HepG2 (cell line): ENCODE measurements around the gene STRN4. TPM values are rescaled to one million over a fixed set of nuclear protein-coding genes. Genes with fewer than 3 reads are reported as not detected.

ENCODE experiments used
- FOXO1 ChIP-seq: sonication (generic); formaldehyde crosslinking; IDR thresholded peaks from 2 replicates; pipeline ENCODE4 v1.4.0; 2020; ENCODE audit warnings: missing genetic modification reagents
- KDM2A ChIP-seq: sonication (generic); formaldehyde crosslinking; IDR thresholded peaks from 2 replicates; pipeline ENCODE4 v1.4.0; 2020; ENCODE audit warnings: low read depth, missing genetic modification reagents, borderline replicate concordance
- RORA ChIP-seq: sonication (generic); formaldehyde crosslinking; IDR thresholded peaks from 2 replicates; pipeline ENCODE4 v1.5.0; 2020; ENCODE audit warnings: mild to moderate bottlenecking, missing genetic modification reagents, moderate library complexity
- SRSF1 ChIP-seq: fragments of 200-400 bp; formaldehyde crosslinking; optimal IDR thresholded peaks from 2 replicates; pipeline ENCODE3; 2017; ENCODE audit warnings: mild to moderate bottlenecking, low read depth, low read length, moderate library complexity
- SRY ChIP-seq: sonication (generic); formaldehyde crosslinking; IDR thresholded peaks from 2 replicates; pipeline ENCODE4 v1.8.0; 2022; ENCODE audit warnings: mild to moderate bottlenecking, missing genetic modification reagents
- TAF15 ChIP-seq: fragments of 200-400 bp; formaldehyde crosslinking; IDR thresholded peaks from one replicate; pipeline ENCODE4 v1.6.1; 2018; ENCODE audit warnings: mild to moderate bottlenecking, low read depth, low read length; ENCODE audit not compliant: poor library complexity, severe bottlenecking
- WIZ ChIP-seq: sonication (generic); formaldehyde crosslinking; IDR thresholded peaks from 2 replicates; pipeline ENCODE4 v1.5.1; 2020; ENCODE audit warnings: mild to moderate bottlenecking, missing genetic modification reagents
- ZNF350 ChIP-seq: sonication (generic); formaldehyde crosslinking; IDR thresholded peaks from 2 replicates; pipeline ENCODE4 v1.4.0; 2020; ENCODE audit warnings: mild to moderate bottlenecking, low read depth, missing genetic modification reagents, borderline replicate concordance
- ZNF430 ChIP-seq: sonication (generic); formaldehyde crosslinking; IDR thresholded peaks from 2 replicates; pipeline ENCODE4 v1.9.0; 2021; ENCODE audit warnings: mild to moderate bottlenecking, missing genetic modification reagents
- ZNF510 ChIP-seq: sonication (generic); formaldehyde crosslinking; IDR thresholded peaks from 2 replicates; pipeline ENCODE4 v1.4.0; 2020; ENCODE audit warnings: low read depth, mild to moderate bottlenecking, missing genetic modification reagents
- ZNF547 ChIP-seq: sonication (generic); formaldehyde crosslinking; IDR thresholded peaks from 2 replicates; pipeline ENCODE4 v1.5.1; 2020; ENCODE audit warnings: mild to moderate bottlenecking, missing genetic modification reagents
- ZNF569 ChIP-seq: sonication (generic); formaldehyde crosslinking; IDR thresholded peaks from 2 replicates; pipeline ENCODE4 v1.5.0; 2020; ENCODE audit warnings: mild to moderate bottlenecking, missing genetic modification reagents, moderate library complexity, borderline replicate concordance
- ZNF724P ChIP-seq: sonication (generic); formaldehyde crosslinking; IDR thresholded peaks from 2 replicates; pipeline ENCODE4 v1.8.0; 2022; ENCODE audit warnings: missing genetic modification reagents, borderline replicate concordance
- ZNF761 ChIP-seq: sonication (generic); formaldehyde crosslinking; conservative IDR thresholded peaks from 2 replicates; pipeline ENCODE4 v1.4.0; 2020; ENCODE audit warnings: mild to moderate bottlenecking, missing genetic modification reagents
- ZNF782 ChIP-seq: sonication (generic); formaldehyde crosslinking; IDR thresholded peaks from 2 replicates; pipeline ENCODE4 v1.4.0; 2020; ENCODE audit warnings: missing genetic modification reagents, mild to moderate bottlenecking, borderline replicate concordance
- ZZZ3 ChIP-seq: sonication (generic); formaldehyde crosslinking; IDR thresholded peaks from 2 replicates; pipeline ENCODE4 v1.4.0; 2020; ENCODE audit warnings: missing genetic modification reagents, mild to moderate bottlenecking, borderline replicate concordance
- polyA plus RNA-seq, 8 experiments: library from polyadenylated mRNA; depleted of rRNA in 3 of 8; stranded (reverse) in 7 of 8; unstranded in 1 of 8; fragments of >200 nt; fragmentation: Illumina TruSeq in 4 of 8; extraction: Trizol in 4 of 8; gene quantifications; 2 replicates each; pipeline versions ENCODE4 v1.2.1 to v1.2.3, GENCODE V29; 2011 to 2016; ENCODE audit warnings: low read depth in 4 of 8, missing spikeins in 1 of 8, mixed read lengths in 1 of 8; ENCODE audit not compliant: insufficient read depth in 1 of 8
- total RNA-seq, 5 experiments: library from RNA; depleted of rRNA; stranded (reverse); fragments of >200 nt; fragmentation: Illumina TruSeq; extraction: Trizol; gene quantifications; 2 replicates each; pipeline ENCODE4 v1.2.3, GENCODE V29; 2016; ENCODE audit warnings: low read depth in 1 of 5
- TF ChIP-seq, protein P1 (sequence below): sonication (generic); formaldehyde crosslinking; IDR thresholded peaks from 2 replicates; pipeline ENCODE4 v1.9.0; 2022; ENCODE audit warnings: missing genetic modification reagents, mild to moderate bottlenecking, borderline replicate concordance
- TF ChIP-seq, protein P2 (sequence below): sonication (generic); formaldehyde crosslinking; IDR thresholded peaks from 2 replicates; pipeline ENCODE4 v1.5.1; 2020; ENCODE audit warnings: missing genetic modification reagents, mild to moderate bottlenecking, borderline replicate concordance
- TF ChIP-seq, protein P3 (sequence below): sonication (generic); formaldehyde crosslinking; conservative IDR thresholded peaks from 2 replicates; pipeline ENCODE4 v1.8.0; 2022; ENCODE audit warnings: mild to moderate bottlenecking, moderate library complexity, missing genetic modification reagents
- TF ChIP-seq, protein P4 (sequence below): sonication (generic); formaldehyde crosslinking; IDR thresholded peaks from 2 replicates; pipeline ENCODE4 v1.5.0; 2020; ENCODE audit warnings: missing genetic modification reagents

The STRN4 gene
- total and polyA plus RNA-seq, 2 of the 13 experiments (the other 11 are each of a cell fraction or from before 2014, with no cell fraction given): 43.1 to 57.3 TPM

DNA sequence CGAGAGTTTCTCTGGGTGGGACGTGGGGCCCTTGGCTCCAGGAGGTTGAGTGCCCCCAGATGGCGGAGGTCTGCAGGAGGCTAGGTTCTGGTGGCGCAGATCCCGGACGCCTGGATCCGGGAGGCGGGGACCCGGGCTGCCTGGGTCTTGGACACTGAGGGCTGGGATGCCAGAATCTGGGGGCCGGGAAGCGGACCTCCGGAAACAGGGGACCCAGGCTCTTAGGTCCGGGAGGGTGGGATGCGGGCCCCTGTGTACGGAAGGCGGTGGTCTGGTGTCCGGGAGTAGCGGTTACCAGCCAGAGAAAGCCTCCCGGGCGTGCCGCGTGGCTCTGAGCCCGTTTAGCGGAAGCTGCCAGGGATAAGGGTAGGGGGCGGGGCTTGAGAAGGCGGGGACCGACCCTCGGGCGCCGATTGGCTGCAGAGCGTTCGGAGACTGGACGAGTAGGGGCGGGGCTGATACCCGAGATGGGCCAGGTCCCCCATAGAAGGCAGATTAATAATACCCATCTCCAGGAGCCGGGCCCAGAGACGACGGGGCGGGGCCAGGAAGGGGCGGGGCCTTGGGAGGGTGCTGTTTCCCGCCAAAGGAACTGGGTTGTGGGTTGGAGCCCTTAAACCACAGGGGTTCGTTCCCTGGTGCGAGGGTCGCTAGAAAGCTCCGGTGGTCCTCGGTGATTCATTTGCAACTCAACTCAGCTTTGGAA, 42.2 kb upstream of the STRN4 start, which contains the start of gene SLC1A5 (continued):
- TF ChIP-seq FOXO1 (CRISPR knock-in tag) (peak; percentile 54), ZNF782 (CRISPR knock-in tag) (0 out of 2 replicates have a peak, but pooled peaks have one; percentile 58), KDM2A (CRISPR knock-in tag) (peak; percentile 88), ZZZ3 (no peak), ZNF510 (peak; percentile 57; the same call in 1 of the 2 replicates), ZNF350 (CRISPR knock-in tag) (peak; percentile 88; the same call in 1 of the 2 replicates), SRSF1 (peak; percentile 83), ZNF761 (peak; percentile 77; the same call in 1 of the 2 replicates), SRY (CRISPR knock-in tag) (peak; percentile 75; the same call in 1 of the 2 replicates), ZNF724P (CRISPR knock-in tag) (no peak), ZNF430 (peak; percentile 80), ZNF569 (no peak; the same call in 1 of the 2 replicates), WIZ (CRISPR knock-in tag) (no peak), RORA (CRISPR knock-in tag) (no peak), ZNF547 (CRISPR knock-in tag) (no peak), TAF15 (no peak)
- TF ChIP-seq, protein P1, sequence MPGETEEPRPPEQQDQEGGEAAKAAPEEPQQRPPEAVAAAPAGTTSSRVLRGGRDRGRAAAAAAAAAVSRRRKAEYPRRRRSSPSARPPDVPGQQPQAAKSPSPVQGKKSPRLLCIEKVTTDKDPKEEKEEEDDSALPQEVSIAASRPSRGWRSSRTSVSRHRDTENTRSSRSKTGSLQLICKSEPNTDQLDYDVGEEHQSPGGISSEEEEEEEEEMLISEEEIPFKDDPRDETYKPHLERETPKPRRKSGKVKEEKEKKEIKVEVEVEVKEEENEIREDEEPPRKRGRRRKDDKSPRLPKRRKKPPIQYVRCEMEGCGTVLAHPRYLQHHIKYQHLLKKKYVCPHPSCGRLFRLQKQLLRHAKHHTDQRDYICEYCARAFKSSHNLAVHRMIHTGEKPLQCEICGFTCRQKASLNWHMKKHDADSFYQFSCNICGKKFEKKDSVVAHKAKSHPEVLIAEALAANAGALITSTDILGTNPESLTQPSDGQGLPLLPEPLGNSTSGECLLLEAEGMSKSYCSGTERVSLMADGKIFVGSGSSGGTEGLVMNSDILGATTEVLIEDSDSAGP (CRISPR knock-in tag): peak; percentile 65; the same call in 1 of the 2 replicates
- TF ChIP-seq, protein P2, sequence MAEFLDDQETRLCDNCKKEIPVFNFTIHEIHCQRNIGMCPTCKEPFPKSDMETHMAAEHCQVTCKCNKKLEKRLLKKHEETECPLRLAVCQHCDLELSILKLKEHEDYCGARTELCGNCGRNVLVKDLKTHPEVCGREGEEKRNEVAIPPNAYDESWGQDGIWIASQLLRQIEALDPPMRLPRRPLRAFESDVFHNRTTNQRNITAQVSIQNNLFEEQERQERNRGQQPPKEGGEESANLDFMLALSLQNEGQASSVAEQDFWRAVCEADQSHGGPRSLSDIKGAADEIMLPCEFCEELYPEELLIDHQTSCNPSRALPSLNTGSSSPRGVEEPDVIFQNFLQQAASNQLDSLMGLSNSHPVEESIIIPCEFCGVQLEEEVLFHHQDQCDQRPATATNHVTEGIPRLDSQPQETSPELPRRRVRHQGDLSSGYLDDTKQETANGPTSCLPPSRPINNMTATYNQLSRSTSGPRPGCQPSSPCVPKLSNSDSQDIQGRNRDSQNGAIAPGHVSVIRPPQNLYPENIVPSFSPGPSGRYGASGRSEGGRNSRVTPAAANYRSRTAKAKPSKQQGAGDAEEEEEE (CRISPR knock-in tag): no peak
- TF ChIP-seq, protein P3, sequence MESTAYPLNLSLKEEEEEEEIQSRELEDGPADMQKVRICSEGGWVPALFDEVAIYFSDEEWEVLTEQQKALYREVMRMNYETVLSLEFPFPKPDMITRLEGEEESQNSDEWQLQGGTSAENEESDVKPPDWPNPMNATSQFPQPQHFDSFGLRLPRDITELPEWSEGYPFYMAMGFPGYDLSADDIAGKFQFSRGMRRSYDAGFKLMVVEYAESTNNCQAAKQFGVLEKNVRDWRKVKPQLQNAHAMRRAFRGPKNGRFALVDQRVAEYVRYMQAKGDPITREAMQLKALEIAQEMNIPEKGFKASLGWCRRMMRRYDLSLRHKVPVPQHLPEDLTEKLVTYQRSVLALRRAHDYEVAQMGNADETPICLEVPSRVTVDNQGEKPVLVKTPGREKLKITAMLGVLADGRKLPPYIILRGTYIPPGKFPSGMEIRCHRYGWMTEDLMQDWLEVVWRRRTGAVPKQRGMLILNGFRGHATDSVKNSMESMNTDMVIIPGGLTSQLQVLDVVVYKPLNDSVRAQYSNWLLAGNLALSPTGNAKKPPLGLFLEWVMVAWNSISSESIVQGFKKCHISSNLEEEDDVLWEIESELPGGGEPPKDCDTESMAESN (CRISPR knock-in tag): no peak
- TF ChIP-seq, protein P4, sequence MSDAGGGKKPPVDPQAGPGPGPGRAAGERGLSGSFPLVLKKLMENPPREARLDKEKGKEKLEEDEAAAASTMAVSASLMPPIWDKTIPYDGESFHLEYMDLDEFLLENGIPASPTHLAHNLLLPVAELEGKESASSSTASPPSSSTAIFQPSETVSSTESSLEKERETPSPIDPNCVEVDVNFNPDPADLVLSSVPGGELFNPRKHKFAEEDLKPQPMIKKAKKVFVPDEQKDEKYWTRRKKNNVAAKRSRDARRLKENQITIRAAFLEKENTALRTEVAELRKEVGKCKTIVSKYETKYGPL (CRISPR knock-in tag): no peak
